HG02610 (cell line): ENCODE results near the gene IGDCC3.
A peak's percentile ranks its signal among the peaks of the same experiment; 100 is the strongest.

Experiments
- ATAC-seq: cut with Tn5 transposase; IDR thresholded peaks from one replicate; pipeline ENCODE4 v1.9.1; 2021; ENCODE audit warnings: mild to moderate bottlenecking, moderate library complexity; ENCODE audit not compliant: unreplicated experiment

Gene IGDCC3

GRCh38 chr15:65389226-65389625 is 11.4 kb upstream of the IGDCC3 start:
- ATAC-seq, result no peak

- ATAC-seq, result no peak
Measured at GRCh38 chr15:65388306-65389080, 10.7 kb upstream of the IGDCC3 start.

DNA sequence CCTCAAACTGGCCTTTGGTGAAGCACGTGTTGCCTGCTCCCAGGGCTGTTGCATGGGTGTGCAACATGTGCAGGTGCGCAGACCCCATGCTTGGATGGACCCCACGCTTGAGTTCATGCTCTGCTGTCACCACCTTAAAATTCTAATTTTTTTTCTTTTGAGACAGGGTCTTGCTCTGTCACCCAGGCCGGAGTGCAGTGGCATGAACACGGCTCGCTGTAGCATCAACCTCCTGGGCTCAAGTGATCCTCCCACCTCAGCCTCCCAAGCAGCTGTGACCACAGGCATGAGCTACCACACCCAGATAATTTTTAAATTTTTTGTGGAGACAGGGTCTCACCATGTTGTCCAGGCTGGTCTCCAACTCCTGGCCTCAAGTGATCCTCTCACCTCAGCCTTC is 9.1 kb upstream of the IGDCC3 start:
- ATAC-seq, result no peak

DNA sequence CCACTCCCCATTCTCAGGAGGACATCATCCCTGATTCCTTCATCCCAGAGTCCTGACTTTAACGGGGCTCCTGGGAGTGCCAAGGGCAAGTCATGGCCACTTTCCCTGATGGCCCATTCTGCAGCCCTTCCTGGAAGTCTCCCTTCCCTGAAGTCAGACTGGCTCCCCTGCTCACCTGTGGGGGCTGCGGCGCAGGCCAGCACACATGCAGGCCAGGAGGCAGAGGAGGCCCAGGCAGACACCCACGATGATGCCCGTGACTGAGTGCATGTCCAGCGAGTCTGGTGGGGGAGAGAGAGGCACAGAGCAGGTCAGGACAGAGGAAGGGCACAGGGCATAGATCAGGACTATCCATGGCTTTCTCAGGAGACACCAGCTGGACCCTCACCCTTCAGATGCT is 8.6 kb upstream of the IGDCC3 start:
- no peak for ATAC-seq

DNA sequence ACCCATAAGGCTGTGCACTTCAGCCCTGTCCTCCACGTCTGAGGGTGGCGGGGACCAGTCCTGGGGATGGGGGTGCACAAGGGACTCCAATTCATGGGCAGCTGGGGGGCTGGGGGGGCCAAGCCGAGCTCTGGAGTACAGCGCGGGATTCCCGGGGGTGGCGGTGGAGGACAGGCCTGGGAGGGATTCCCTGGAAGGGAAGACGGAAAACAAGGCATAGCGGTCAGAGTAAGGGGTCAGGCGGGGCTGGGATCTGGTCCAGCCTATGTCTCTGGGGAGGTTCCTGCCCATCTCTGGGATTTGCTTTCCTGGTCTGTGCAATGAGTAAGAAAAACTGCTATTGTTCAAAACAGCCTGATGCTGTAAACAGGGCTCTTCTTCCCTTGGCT is 8.1 kb upstream of the IGDCC3 start:
- ATAC-seq, result no peak

- ATAC-seq, result peak; percentile 59
Measured at GRCh38 chr15:65384895-65385869, 7.4 kb upstream of the IGDCC3 start.

- ATAC-seq, result no peak
Measured at GRCh38 chr15:65384505-65384894, 6.7 kb upstream of the IGDCC3 start.

DNA sequence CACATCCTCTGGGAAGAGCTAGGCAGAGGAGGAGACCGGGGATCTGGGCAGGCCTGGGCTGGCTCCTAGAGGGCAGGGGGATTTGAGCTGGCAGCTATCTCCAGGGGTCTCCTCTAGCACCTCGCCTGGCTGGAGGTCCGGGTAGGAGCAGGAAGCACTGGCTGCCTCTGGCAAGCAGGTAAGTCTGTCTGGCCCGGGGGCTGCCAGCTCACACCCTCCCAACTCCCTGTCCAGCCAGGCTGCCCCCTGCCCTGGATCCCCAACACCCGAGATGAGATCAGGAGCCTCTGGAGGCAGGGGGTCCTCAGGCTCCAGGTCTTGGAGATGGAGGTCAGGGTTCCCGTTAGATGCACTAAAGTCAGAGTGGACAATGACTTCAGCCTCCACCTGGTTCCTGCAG is 6.2 kb upstream of the IGDCC3 start:
- no peak for ATAC-seq

DNA sequence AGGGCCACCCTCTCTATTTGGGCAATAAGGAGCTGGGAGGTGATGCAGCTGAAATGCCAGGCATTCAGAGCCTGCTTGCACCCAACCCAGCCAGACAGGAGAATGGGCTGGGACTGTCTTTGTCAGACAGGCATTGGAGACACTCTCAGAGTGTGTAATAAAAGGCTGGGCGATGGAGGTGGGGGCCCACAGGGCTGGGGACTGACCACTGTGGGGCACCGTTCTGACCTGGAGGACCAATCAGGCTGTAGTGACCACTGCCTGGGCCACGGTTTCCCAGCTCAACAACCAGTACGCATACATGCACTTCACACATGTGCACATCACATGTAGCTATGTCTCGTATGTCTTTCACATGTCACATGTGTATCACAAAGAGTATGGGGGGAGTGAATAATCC is 5.7 kb upstream of the IGDCC3 start:
- no peak for ATAC-seq

DNA sequence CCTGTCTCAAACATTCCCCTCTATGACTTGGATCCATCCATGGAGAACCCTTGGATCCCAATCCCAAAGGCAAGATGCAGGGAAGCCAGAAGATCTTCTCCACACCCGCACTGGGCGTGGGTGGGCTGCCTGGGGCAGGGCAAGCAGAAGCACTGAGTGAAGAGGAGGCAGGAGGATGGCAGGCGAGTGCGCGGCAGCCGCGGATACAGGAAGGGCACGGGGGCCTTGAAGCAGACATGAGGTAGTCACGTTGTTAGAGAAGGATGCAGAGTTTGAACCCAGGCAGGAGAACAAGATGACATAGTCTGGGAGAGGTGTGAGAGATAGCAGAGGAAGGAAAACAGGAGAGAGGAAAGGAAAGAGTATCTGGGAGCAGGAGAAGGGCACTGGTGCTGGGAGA is 5.1 kb upstream of the IGDCC3 start:
- ATAC-seq, result no peak

GRCh38 chr15:65382146-65382491 is 4.3 kb upstream of the IGDCC3 start:
- ATAC-seq, result no peak

DNA sequence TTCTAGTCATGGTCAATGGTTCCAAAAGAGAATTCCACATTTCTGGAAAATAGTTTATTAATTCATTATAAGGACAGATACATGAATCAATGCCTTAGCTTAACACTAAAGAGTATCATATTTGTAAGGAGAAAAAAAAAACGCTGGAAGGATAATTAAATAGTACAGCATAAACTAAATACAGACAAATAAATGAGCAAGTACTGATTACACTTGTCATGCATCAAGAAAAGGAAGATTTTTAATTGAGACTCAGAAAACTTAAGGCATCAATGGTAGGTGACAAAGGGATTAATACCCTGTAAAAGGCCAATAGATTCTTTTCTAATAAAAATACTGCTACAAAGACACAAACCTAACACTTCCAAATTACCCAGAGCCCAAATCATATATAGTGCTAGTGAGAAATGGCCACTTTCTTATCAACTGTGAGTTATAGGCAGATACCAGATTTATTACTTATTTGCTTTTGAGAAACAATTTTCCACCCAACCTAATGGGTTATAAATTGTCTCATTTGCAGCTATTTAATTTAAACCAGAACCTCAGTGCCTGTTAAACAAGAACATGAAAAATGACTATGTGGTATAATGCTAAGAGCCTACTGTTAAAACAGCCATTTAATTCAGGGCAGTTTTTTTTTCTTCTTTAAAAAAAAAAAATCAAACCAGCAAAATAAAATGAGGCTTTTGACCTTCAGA is 3.8 kb upstream of the IGDCC3 start:
- ATAC-seq, result no peak

DNA sequence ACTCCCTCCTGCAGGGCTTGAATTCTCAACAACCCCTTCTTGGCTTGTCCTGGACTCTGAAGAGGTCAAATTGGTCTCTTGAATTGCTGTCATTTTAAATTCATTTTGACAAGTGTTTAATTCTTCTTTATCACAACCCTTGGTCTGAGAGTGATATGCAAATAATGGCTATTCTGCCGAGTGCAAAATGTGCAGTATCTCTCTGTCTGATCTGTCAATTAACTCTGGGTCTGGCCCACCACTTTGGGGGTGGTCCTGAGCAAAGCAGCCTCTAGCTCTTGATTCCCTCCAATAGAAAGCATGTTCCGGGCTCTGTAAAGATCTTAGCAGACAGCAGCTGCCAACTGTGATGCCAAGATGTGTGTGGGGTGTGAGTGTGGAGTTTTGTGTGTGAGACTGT is 2.2 kb upstream of the IGDCC3 start:
- ATAC-seq, result no peak

GRCh38 chr15:65377105-65377975 is 462 bp downstream of the IGDCC3 start:
- no peak for ATAC-seq

DNA sequence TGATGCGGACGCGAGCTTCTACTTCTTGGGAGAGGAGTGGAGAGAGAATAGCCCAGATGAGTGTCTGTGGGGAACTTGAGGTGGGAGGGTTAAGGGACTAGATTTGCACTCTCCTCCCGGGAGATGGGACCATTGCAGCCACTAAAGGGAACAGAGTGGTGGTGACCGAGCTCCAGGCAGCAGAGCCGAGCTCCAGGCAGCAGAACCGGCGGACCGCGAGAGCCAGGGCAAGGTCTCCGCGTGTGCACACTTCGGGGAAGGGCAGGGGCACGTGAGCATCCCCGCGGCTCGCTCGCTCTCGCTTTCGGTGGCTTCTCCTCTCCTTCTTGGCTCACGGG is 1.1 kb downstream of the IGDCC3 start:
- no peak for ATAC-seq

- ATAC-seq, result no peak
Measured at GRCh38 chr15:65375871-65376607, 1.8 kb downstream of the IGDCC3 start.

DNA sequence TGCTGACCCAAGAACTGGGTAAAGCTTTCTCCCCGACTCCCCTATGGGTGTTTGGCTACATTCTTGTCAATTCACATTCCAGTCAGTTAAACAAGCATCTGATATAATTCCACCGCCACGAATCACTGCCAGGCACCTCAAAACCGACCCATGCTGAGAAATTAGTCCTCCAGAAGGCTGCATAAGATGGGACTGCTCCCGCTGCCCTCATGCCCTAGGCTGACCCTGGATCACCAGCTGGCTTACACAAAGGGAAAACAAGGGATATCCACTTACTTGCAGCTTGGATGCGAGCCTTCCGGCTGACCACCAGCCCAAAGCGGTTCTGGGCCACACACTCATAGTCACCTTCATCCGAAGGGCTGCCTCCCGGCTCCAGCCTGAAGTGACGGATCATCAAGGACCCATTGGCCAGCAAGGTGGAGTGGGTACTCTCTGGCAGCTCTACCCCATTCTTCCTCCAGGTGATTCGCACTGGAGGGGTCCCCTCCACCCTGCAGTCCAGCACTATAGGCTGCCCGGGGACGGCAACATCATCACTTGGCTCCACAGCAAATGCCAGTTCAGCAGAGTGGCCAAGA is 2.9 kb downstream of the IGDCC3 start:
- no peak for ATAC-seq

GRCh38 chr15:65374334-65374733 is 3.5 kb downstream of the IGDCC3 start:
- no peak for ATAC-seq

- no peak for ATAC-seq
Measured at GRCh38 chr15:65373163-65373651, 4.6 kb downstream of the IGDCC3 start.

- ATAC-seq, result no peak
Measured at GRCh38 chr15:65372787-65373067, 5.1 kb downstream of the IGDCC3 start.
